GM12892 (cell line): Measurements from ENCODE around the gene MREG.
"Not testable (repeated sequence)": the region's sequence is repeated elsewhere in the genome, so short reads cannot be mapped to it uniquely, and the experiment has no call there.

Experiments used
- DNase-seq: peaks from one replicate; pipeline ENCODE4 v3.0.0; 2011; ENCODE audit not compliant: insufficient read length
- FAIRE-seq: peaks from 2 replicates; lab custom pipeline; 2011; peaks lifted over from hg19 to GRCh38; lab: Jason Lieb, UNC
- POLR2A ChIP-seq: IDR thresholded peaks from 2 replicates; pipeline ENCODE4 v1.6.1; 2011; ENCODE audit warnings: low read depth, low read length, control low read depth
- POLR2AphosphoS5 ChIP-seq: IDR thresholded peaks from 2 replicates; pipeline ENCODE4 v1.6.1; 2011; ENCODE audit warnings: low read depth, low read length, control low read depth
- TAF1 ChIP-seq: IDR thresholded peaks from 2 replicates; pipeline ENCODE4 v1.6.1; 2011; ENCODE audit warnings: low read depth, mild to moderate bottlenecking, control low read depth, low read length, borderline replicate concordance

The MREG gene

GRCh38 chr2:216017365-216017764, 4.0 kb upstream of the MREG start:
- DNase-seq (no peak), FAIRE-seq (peak; percentile 85)

DNA sequence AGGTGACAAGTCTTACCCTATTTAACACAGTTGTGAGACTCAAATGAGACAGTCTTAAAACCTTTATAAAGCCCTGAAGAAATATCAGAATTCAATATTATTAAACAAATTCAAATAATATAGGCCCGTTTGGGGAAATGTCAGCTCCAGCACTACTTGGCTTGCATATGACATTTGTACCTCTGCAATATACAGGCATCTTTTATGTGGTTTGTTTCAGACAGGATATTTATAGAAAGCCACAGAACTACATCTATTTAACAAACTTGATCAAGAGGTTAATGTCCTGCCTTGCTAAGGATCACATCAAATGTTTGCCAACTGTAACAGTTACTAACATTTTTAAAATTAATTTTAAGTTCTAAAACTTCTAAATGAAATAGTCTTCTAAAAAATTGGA, 3.2 kb upstream of the MREG start:
- FAIRE-seq = peak; percentile 21
- DNase-seq = no peak
- TF ChIP-seq TAF1 (no peak), POLR2AphosphoS5 (no peak), POLR2A (no peak)

More at GRCh38 chr2:216017365-216017764, 4.0 kb upstream of the MREG start:
- no peak for TF ChIP-seq POLR2AphosphoS5
- 0 out of 2 replicates have a peak, but pooled peaks have one; percentile 26 for TF ChIP-seq POLR2A

- DNase-seq (peak; percentile 46), FAIRE-seq (peak; percentile 93)
- no peak for TF ChIP-seq POLR2A
These were observed 2.5 kb upstream of the MREG start for GRCh38 chr2:216015722-216016464.

GRCh38 chr2:216014986-216015385, 1.6 kb upstream of the MREG start:
- TF ChIP-seq TAF1 (no peak), POLR2AphosphoS5 (no peak), POLR2A (no peak)
- DNase-seq (no peak), FAIRE-seq (no peak)

- TF ChIP-seq TAF1 (no peak), POLR2A (no peak)
- no peak for DNase-seq
- FAIRE-seq = no peak
These were observed 655 bp upstream of the MREG start for GRCh38 chr2:216014006-216014405.

DNA sequence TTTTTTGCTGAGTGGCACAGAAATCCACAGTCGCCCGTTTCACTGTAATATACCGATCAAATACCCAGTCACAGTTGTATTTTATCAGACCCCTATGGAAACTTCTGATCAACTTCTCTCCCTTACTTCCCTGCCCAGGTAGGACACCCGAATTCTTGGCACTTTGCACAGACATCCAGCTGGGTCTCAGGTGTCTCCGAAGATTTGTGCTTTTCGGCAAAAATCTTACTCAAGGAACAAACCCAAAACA, 596 bp downstream of the MREG start:
- TF ChIP-seq POLR2AphosphoS5 = no peak
- no peak for TF ChIP-seq TAF1
- TF ChIP-seq POLR2A = no peak
- no peak for DNase-seq
- FAIRE-seq = peak; percentile 27

- no peak for TF ChIP-seq POLR2A
- TF ChIP-seq TAF1 = no peak
- no peak for TF ChIP-seq POLR2AphosphoS5
- FAIRE-seq (peak; percentile 24), DNase-seq (no peak)
These were observed 1.1 kb downstream of the MREG start for GRCh38 chr2:216012133-216012829.

DNA sequence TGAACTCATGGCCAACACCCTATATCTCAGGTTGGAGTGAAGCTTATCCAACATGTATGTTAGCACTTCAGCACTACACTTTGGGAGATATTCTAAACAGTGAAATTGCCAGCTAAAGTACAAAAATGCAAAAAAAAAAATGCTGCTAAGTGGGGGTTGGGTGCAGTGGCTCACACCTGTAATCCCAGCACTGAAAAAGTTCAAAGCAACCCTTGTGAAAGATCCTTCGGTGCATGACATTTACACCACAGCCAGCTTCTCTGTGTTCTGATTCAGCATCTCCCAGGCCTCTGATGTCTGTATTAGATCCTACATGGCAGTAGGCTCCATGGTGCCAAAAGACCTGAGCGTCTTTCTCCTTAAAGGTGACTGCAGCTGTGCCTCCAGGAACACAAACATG, 4.1 kb downstream of the MREG start:
- FAIRE-seq, DNase-seq: not testable (repeated sequence)

GRCh38 chr2:216008387-216008786, 5.0 kb downstream of the MREG start:
- DNase-seq = no peak
- TF ChIP-seq TAF1 (no peak), POLR2A (no peak), POLR2AphosphoS5 (no peak)
- FAIRE-seq = no peak

DNA sequence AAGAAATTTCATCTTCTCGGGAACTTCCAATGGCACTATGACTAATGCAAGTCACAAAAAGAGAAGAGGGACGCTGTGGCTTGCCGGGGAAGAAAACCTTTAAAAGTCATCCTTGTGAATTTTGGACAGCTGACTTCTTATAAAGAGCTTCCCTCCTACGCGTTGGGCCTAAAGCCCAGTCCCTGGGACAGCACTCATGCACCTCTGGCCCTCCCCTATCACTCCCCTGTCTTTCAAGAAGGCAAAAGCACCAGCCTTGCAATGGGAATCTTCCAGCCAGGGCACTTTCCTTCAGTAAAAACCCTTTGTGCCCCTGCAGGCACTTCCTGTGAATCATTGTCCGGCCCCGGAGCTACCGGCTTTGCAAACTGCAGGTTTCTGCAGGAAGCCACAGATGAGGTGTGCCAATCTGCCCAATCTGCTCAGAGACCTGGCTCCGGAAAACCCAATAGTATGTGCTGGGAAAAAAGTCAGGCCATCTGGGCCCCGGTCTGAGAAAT, 7.1 kb downstream of the MREG start:
- DNase-seq = no peak
- peak; percentile 89 for FAIRE-seq
- no peak for TF ChIP-seq TAF1
- TF ChIP-seq POLR2AphosphoS5 = no peak
- 0 out of 2 replicates have a peak, but pooled peaks have one; percentile 22 for TF ChIP-seq POLR2A

GRCh38 chr2:216004697-216005283, 8.6 kb downstream of the MREG start:
- FAIRE-seq = peak; percentile 53
- TF ChIP-seq POLR2AphosphoS5 = no peak; the same call in 1 of the 2 replicates
- TF ChIP-seq POLR2A = no peak
- no peak for TF ChIP-seq TAF1

DNA sequence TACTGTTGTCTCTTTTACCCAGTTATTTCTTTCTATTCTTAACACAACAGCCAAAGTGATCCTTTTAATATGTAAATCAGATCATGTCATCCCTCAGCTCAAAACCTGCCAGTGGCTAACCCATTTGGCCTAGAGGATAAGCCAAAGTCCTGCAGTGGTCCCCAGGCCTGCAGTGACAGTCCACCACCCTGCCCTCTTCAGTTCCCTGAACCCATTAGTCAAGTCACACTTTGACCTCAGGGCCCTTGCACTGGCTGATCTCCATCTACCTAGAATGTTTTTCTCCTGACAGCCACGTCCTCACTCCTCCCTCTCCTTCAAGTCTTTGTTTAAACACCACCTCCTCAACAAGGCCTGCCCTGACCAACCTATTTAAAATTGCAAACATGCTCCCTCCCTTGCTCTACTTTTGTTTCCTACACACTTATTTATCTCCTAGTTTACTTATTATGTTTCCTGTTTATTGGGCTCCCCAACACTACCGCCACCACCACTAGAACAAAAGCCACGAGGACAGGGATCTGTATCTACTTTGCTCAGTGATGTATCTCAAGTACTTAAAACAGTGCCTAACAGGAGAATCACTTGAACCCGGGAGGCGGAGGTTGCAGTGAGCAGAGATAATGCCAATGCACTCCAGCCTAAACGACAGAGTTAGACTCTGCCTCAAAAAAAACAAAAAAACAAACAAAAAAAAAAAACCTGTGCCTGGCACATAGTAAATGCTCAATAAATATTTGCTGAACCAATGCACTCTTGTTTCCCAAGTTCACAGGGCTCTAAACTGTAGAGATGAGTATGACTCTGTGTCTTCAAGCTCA, 9.3 kb downstream of the MREG start:
- FAIRE-seq (no peak), DNase-seq (no peak)
- TF ChIP-seq TAF1 (no peak), POLR2A (no peak), POLR2AphosphoS5 (no peak)

More at GRCh38 chr2:216004697-216005283, 8.6 kb downstream of the MREG start:
- DNase-seq = no peak
